Ishikawa (cell line): ENCODE measurements around the gene NCF4.

Source experiments
- CEBPB ChIP-seq: IDR thresholded peaks from 2 replicates; pipeline ENCODE4 v1.6.1; 2012
- CREB1 ChIP-seq: IDR thresholded peaks from 2 replicates; pipeline ENCODE4 v1.6.1; 2012; ENCODE audit warnings: low read depth
- EGR1 ChIP-seq: IDR thresholded peaks from 2 replicates; pipeline ENCODE4 v1.6.1; 2012
- EP300 ChIP-seq: IDR thresholded peaks from 2 replicates; pipeline ENCODE4 v1.6.1; 2012; ENCODE audit warnings: borderline replicate concordance
- FOXM1 ChIP-seq: IDR thresholded peaks from 2 replicates; pipeline ENCODE4 v1.6.1; 2012; ENCODE audit warnings: low read depth, borderline replicate concordance
- NFIC ChIP-seq: IDR thresholded peaks from 2 replicates; pipeline ENCODE4 v1.6.1; 2012
- RAD21 ChIP-seq: IDR thresholded peaks from 2 replicates; pipeline ENCODE4 v1.6.1; 2012; ENCODE audit warnings: low read depth
- TAF1 ChIP-seq: IDR thresholded peaks from 2 replicates; pipeline ENCODE4 v1.6.1; 2012; ENCODE audit warnings: low read depth, mild to moderate bottlenecking
- TCF12 ChIP-seq: IDR thresholded peaks from 2 replicates; pipeline ENCODE4 v1.6.1; 2012; ENCODE audit warnings: low read depth
- TEAD4 ChIP-seq: IDR thresholded peaks from 2 replicates; pipeline ENCODE4 v1.6.1; 2012
- YY1 ChIP-seq: IDR thresholded peaks from 2 replicates; pipeline ENCODE4 v1.6.1; 2012; ENCODE audit warnings: low read depth
- ZBTB7A ChIP-seq: IDR thresholded peaks from 2 replicates; pipeline ENCODE4 v1.6.1; 2012; ENCODE audit warnings: low read depth
- TF ChIP-seq, protein P1 (sequence below): IDR thresholded peaks from 2 replicates; pipeline ENCODE4 v1.6.1; 2012
- TF ChIP-seq, protein P2 (sequence below): IDR thresholded peaks from 2 replicates; pipeline ENCODE4 v1.6.1; 2012
- TF ChIP-seq, protein P3 (sequence below): IDR thresholded peaks from 2 replicates; pipeline ENCODE4 v1.6.1; 2012; ENCODE audit warnings: low read depth, mild to moderate bottlenecking

Gene NCF4

DNA sequence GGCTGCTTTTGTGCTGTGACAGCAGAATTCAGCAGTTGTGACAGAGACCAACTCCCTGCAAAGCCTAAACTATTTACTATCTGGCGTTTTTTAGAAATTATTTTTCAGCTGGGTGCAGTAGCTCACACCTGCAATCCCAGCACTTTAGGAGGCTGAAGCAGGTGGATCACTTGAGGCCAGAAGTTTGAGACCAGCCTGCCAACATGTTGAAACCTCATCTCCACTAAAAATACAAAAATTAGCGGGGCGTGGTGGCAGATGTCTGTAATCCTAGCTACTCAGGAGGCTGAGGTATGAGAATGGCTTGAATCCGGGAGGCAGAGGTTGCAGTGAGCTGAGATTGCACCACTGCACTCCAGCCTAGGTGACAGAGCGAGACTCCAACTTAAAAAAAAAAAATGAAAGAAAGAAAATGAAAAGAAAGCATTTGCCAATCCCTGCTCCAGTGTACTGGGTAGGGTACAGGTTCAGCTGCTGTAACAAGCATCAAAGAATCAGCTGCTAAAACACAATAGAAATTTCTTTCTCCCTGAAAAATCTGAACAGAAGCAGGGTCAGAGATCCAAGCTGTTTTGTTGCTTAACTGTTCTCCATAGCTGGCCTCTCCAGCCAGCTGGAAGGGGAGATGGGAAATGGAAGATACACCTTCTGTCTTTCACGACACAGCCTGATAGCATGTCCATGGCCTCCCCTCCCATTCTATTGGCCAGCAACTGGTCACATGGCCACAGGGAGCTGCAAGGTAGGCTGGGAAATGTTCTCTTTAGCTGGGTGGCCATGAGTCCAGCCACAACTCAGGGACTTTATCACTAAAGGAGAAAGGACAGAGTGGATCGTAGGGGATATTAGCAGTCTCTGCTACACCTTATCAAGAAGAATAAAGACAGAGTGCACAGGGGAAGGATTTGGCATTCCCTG, 8.5 kb upstream of the NCF4 start:
- TF ChIP-seq, protein P1, sequence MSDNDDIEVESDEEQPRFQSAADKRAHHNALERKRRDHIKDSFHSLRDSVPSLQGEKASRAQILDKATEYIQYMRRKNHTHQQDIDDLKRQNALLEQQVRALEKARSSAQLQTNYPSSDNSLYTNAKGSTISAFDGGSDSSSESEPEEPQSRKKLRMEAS, result no peak
- TF ChIP-seq, protein P2, sequence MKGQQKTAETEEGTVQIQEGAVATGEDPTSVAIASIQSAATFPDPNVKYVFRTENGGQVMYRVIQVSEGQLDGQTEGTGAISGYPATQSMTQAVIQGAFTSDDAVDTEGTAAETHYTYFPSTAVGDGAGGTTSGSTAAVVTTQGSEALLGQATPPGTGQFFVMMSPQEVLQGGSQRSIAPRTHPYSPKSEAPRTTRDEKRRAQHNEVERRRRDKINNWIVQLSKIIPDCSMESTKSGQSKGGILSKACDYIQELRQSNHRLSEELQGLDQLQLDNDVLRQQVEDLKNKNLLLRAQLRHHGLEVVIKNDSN, result peak; percentile 71
- no peak for TF ChIP-seq TEAD4

DNA sequence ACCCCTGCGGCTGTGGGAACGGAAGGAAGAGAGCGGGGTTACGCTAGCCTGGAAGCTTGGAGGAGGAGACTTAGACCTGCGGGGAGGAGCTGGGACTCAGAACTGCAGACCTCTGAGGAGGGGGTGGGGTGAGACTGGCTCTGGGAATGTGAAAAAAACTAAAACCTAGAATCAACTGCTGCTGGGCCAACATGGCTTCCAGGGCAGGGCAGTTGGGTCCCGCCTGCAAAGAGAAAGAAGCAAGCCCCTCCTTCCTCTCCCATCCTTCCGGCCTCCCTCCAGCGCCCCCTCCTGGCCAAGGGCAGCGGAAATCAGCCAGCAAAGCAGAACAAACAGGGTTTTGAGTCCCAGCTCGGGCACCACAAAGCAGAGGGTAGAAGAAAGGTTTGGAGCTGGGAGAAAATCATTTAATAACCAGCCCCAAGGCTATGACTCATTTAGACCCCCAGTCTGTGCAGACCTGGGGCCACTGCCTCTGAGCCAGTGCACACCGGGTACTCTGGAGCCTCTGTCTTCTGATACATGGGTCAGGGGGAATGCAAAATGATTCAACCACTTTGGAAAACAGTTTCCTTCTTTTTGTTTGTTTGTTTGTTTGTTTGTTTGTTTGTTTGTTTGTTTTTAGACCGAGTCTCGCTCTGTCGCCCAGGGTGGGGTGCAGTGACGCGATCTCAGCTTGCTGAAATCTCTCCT, 7.3 kb upstream of the NCF4 start:
- TF ChIP-seq RAD21, result peak; percentile 30; the same call in 1 of the 2 replicates
- no peak for TF ChIP-seq CEBPB
- TF ChIP-seq EGR1, result no peak
- peak; percentile 51; the same call in 1 of the 2 replicates for TF ChIP-seq YY1
- TF ChIP-seq ZBTB7A, result no peak
- TF ChIP-seq, protein P3, sequence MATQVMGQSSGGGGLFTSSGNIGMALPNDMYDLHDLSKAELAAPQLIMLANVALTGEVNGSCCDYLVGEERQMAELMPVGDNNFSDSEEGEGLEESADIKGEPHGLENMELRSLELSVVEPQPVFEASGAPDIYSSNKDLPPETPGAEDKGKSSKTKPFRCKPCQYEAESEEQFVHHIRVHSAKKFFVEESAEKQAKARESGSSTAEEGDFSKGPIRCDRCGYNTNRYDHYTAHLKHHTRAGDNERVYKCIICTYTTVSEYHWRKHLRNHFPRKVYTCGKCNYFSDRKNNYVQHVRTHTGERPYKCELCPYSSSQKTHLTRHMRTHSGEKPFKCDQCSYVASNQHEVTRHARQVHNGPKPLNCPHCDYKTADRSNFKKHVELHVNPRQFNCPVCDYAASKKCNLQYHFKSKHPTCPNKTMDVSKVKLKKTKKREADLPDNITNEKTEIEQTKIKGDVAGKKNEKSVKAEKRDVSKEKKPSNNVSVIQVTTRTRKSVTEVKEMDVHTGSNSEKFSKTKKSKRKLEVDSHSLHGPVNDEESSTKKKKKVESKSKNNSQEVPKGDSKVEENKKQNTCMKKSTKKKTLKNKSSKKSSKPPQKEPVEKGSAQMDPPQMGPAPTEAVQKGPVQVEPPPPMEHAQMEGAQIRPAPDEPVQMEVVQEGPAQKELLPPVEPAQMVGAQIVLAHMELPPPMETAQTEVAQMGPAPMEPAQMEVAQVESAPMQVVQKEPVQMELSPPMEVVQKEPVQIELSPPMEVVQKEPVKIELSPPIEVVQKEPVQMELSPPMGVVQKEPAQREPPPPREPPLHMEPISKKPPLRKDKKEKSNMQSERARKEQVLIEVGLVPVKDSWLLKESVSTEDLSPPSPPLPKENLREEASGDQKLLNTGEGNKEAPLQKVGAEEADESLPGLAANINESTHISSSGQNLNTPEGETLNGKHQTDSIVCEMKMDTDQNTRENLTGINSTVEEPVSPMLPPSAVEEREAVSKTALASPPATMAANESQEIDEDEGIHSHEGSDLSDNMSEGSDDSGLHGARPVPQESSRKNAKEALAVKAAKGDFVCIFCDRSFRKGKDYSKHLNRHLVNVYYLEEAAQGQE, result no peak
- no peak for TF ChIP-seq TAF1

DNA sequence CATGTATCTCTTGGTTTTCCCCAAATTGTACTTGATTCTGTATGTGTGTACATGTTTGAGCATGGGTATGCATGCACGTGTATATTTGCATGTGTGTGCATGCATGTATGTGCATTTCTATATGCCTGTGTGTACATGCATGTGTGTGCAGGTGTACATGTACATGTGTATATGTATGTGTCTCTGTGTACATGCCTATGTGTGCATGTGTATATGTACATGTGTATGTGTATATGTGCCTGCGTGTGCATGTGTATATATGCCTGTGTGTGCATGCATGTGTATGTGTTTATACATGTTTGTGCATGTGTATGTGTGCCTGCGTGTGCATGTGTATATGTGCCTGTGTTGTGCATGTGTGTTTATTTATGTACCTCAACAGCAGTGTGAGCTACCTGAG, 5.3 kb upstream of the NCF4 start:
- TF ChIP-seq EP300 (no peak), YY1 (no peak), RAD21 (no peak), TCF12 (no peak)

DNA sequence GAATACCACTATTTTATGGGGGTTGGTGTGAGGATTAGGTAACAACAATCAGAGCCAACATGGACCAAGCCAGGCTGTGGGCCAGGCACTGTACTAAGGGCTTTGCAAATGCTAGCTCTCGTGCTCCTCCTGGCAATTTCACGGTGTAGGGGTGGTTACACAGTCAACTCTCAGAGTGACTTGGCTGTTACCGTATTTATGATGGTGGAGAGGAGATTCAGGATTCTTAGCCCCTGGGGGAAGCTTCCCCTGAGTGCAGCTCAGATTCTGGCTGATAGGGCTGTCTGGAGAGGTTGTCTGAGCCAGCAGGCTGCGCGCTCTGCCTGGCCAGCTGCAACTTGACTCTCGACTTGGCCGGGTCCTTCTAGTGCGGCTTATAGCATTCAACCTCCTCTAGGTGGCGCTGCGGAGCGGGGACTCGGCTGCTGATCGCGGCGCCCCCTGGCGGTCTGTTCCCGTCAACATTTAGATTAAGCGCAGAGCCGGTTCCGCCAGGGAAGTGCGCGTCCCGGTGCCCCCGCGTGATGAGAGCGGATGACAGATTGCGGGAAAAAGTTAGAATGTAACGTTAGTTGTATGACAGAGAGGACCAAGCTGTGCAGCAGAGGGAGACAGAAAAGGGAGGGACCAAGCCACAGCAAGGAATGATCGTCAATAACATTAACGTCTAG, 4.5 kb upstream of the NCF4 start:
- TF ChIP-seq, protein P1, result peak; percentile 38; the same call in 1 of the 2 replicates
- peak; percentile 38; the same call in 1 of the 2 replicates for TF ChIP-seq EP300
- no peak for TF ChIP-seq CEBPB
- peak; percentile 73 for TF ChIP-seq RAD21
- TF ChIP-seq CREB1, result no peak
- peak; percentile 15; the same call in 1 of the 2 replicates for TF ChIP-seq TCF12
- TF ChIP-seq, protein P2, result no peak
- TF ChIP-seq NFIC, result 0 out of 2 replicates have a peak, but pooled peaks have one; percentile 19
- 0 out of 2 replicates have a peak, but pooled peaks have one; percentile 44 for TF ChIP-seq YY1

DNA sequence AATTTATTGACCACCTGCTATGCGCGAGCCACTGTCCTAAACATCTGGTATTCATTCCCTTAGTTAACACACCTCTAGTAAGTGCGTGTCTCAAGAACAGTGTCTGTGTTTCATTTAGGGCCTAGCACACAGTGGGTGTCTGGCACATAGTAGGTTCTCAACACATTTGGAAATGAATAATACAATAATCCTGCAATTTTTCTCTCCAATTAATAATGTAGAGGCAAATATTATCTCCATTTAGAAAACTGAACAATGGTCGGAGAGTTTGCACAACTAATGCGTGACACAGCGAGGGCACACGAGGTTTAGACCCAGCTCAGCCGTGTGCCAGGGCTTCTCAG, 4.0 kb upstream of the NCF4 start:
- TF ChIP-seq TCF12 (no peak), RAD21 (no peak), ZBTB7A (no peak), FOXM1 (no peak), EP300 (no peak), TAF1 (no peak), CREB1 (no peak), TEAD4 (no peak), EGR1 (no peak), CEBPB (no peak), YY1 (no peak)
- TF ChIP-seq, protein P2, result no peak
- TF ChIP-seq, protein P3, result no peak
